DND-41 (cell line): ENCODE data around the gene ARRDC3.
"Not testable (repeated sequence)": the region's sequence is repeated elsewhere in the genome, so short reads cannot be mapped to it uniquely, and the experiment has no call there.

Source experiments
- CTCF ChIP-seq: IDR thresholded peaks from 2 replicates; pipeline ENCODE4 v1.5.1; 2012; ENCODE audit warnings: borderline replicate concordance, low read length, moderate library complexity, mild to moderate bottlenecking; ENCODE audit not compliant: poor library complexity, severe bottlenecking; ENCODE audit errors: extremely low read depth
- EZH2 ChIP-seq: IDR thresholded peaks from 3 replicates; pipeline ENCODE4 v1.6.1; 2012; ENCODE audit warnings: borderline replicate concordance, low read depth, mild to moderate bottlenecking, moderate library complexity, low read length, inconsistent platforms; ENCODE audit not compliant: severe bottlenecking

- TF ChIP-seq CTCF, EZH2: not testable (repeated sequence)
Observed at GRCh38 chr5:91322981-91323380, 60.1 kb downstream of the ARRDC3 start.
